ENCODE data around the gene NRDC. TPM values are rescaled to one million over a fixed set of nuclear protein-coding genes. Genes with fewer than 3 reads are reported as not detected.

NRDC gene
- polyA plus RNA-seq, 1 donor, result 97.3 TPM

GRCh38 chr1:51750729-51751128 lies 127.8 kb downstream of the NRDC start:
- no peaks in the 10 kb centered on the region for H3K27me3 ChIP-seq (ENCODE audit: control insufficient read depth, insufficient read depth, low read length)
- no CpG with 5 or more reads among the region's 1 CpG for WGBS (ENCODE audit: insufficient coverage, low lambda C conversion rate)
- no peaks in the 10 kb centered on the region for H3K4me1 ChIP-seq (ENCODE audit: control insufficient read depth, insufficient read depth, low read length)
- no peaks in the 10 kb centered on the region for H3K9me3 ChIP-seq (ENCODE audit: control insufficient read depth, low read depth, low read length)
- H3K36me3 ChIP-seq (ENCODE audit: control insufficient read depth, insufficient read depth, low read length), result peaks cover 22% of the 10 kb centered on the region
- no peak for DNase-seq
- H3K4me3 ChIP-seq (ENCODE audit: low read length), result no peak overlapping the region
- no peak overlapping the region for H3K27ac ChIP-seq (ENCODE audit: low read length)

DNA sequence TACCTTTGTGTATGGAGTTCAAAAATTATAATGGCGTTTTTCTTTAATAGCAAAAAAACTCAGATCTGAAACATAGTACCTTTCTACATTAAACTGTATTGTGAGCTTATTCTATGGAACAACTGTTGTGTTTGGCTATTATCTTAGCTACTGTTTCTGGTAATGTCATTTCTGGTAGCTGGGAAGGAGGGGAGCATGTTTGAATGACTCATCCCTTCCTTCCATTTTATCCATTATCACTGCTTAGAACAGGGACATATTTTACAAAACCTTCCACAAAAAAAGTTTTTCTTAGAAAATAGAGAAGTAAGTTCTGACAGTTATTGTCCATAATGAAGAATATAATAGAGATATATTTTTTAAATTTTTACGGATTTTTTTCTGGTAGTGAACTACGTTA lies 128.3 kb downstream of the NRDC start:
- Histone ChIP-seq H3K27me3 (ENCODE audit: control insufficient read depth, insufficient read depth, low read length) (no peaks in the 10 kb centered on the region), H3K9me3 (ENCODE audit: control insufficient read depth, low read depth, low read length) (no peaks in the 10 kb centered on the region), H3K4me1 (ENCODE audit: control insufficient read depth, insufficient read depth, low read length) (no peaks in the 10 kb centered on the region), H3K36me3 (ENCODE audit: control insufficient read depth, insufficient read depth, low read length) (peaks cover 20% of the 10 kb centered on the region), H3K27ac (ENCODE audit: low read length) (no peak overlapping the region), H3K4me3 (ENCODE audit: low read length) (no peak overlapping the region)
- 94% methylated on average over 3 of the region's 3 CpGs for WGBS (ENCODE audit: insufficient coverage, low lambda C conversion rate)
- no peak for DNase-seq

DNA sequence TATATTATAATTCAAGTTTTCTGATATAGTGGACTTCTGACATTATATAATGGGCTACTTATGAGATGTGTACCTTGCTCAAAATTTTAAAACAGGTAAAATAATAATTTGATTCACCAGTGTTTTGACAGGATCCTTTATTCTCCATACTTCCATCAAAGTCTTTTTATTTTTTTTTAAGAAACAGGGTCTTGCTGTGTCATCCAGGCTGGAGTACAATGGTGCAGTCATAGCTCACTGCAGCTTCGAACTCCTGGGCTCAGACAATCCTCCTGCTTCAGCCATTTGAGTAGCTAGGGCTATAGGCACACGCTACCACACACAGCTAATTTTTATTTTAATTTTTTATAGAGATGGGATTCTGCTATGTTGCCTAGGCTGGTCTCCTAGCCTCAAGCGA lies 129.4 kb downstream of the NRDC start:
- no CpG with 5 or more reads among the region's 3 CpGs for WGBS (ENCODE audit: insufficient coverage, low lambda C conversion rate)
- DNase-seq, result no peak
- no peaks in the 10 kb centered on the region for H3K9me3 ChIP-seq (ENCODE audit: control insufficient read depth, low read depth, low read length)
- H3K36me3 ChIP-seq (ENCODE audit: control insufficient read depth, insufficient read depth, low read length), result peaks cover 17% of the 10 kb centered on the region
- no peak overlapping the region for H3K27ac ChIP-seq (ENCODE audit: low read length)
- H3K4me1 ChIP-seq (ENCODE audit: control insufficient read depth, insufficient read depth, low read length), result no peaks in the 10 kb centered on the region
- H3K4me3 ChIP-seq (ENCODE audit: low read length), result no peak overlapping the region
- no peaks in the 10 kb centered on the region for H3K27me3 ChIP-seq (ENCODE audit: control insufficient read depth, insufficient read depth, low read length)

GRCh38 chr1:51745304-51745570 lies 133.3 kb downstream of the NRDC start:
- Histone ChIP-seq H3K4me1 (ENCODE audit: control insufficient read depth, insufficient read depth, low read length) (no peaks in the 10 kb centered on the region), H3K36me3 (ENCODE audit: control insufficient read depth, insufficient read depth, low read length) (peaks cover 5% of the 10 kb centered on the region), H3K4me3 (ENCODE audit: low read length) (no peak overlapping the region), H3K27me3 (ENCODE audit: control insufficient read depth, insufficient read depth, low read length) (no peaks in the 10 kb centered on the region), H3K9me3 (ENCODE audit: control insufficient read depth, low read depth, low read length) (no peaks in the 10 kb centered on the region), H3K27ac (ENCODE audit: low read length) (no peak overlapping the region)
- DNase-seq, result no peak

GRCh38 chr1:51744506-51745303 lies 133.8 kb downstream of the NRDC start:
- Histone ChIP-seq H3K27ac (ENCODE audit: low read length) (no peak overlapping the region), H3K4me3 (ENCODE audit: low read length) (no peak overlapping the region), H3K27me3 (ENCODE audit: control insufficient read depth, insufficient read depth, low read length) (no peaks in the 10 kb centered on the region), H3K36me3 (ENCODE audit: control insufficient read depth, insufficient read depth, low read length) (peaks cover 5% of the 10 kb centered on the region), H3K9me3 (ENCODE audit: control insufficient read depth, low read depth, low read length) (no peaks in the 10 kb centered on the region), H3K4me1 (ENCODE audit: control insufficient read depth, insufficient read depth, low read length) (no peaks in the 10 kb centered on the region)
- 93% methylated on average over 2 of the region's 4 CpGs for WGBS (ENCODE audit: insufficient coverage, low lambda C conversion rate)
- DNase-seq, result no peak

GRCh38 chr1:51741121-51741681 lies 137.3 kb downstream of the NRDC start:
- Histone ChIP-seq H3K4me1 (ENCODE audit: control insufficient read depth, insufficient read depth, low read length) (peaks cover 6% of the 10 kb centered on the region), H3K27me3 (ENCODE audit: control insufficient read depth, insufficient read depth, low read length) (no peaks in the 10 kb centered on the region), H3K36me3 (ENCODE audit: control insufficient read depth, insufficient read depth, low read length) (peaks cover 5% of the 10 kb centered on the region), H3K4me3 (ENCODE audit: low read length) (no peak overlapping the region), H3K9me3 (ENCODE audit: control insufficient read depth, low read depth, low read length) (no peaks in the 10 kb centered on the region), H3K27ac (ENCODE audit: low read length) (no peak overlapping the region)
- WGBS (ENCODE audit: insufficient coverage, low lambda C conversion rate), result no CpG with 5 or more reads among the region's 1 CpG
- DNase-seq, result no peak

GRCh38 chr1:51740652-51741051 lies 137.9 kb downstream of the NRDC start:
- no peak for DNase-seq
- WGBS (ENCODE audit: insufficient coverage, low lambda C conversion rate), result 95% methylated on average over 3 of the region's 3 CpGs
- Histone ChIP-seq H3K27ac (ENCODE audit: low read length) (no peak overlapping the region), H3K4me1 (ENCODE audit: control insufficient read depth, insufficient read depth, low read length) (peaks cover 6% of the 10 kb centered on the region), H3K4me3 (ENCODE audit: low read length) (no peak overlapping the region), H3K36me3 (ENCODE audit: control insufficient read depth, insufficient read depth, low read length) (peaks cover 5% of the 10 kb centered on the region), H3K9me3 (ENCODE audit: control insufficient read depth, low read depth, low read length) (no peaks in the 10 kb centered on the region), H3K27me3 (ENCODE audit: control insufficient read depth, insufficient read depth, low read length) (no peaks in the 10 kb centered on the region)

Other genes with a start within 250 kb of the NRDC start
- 4.1 TPM for gene RAB3B, start 112.0 kb upstream of the NRDC start, polyA plus RNA-seq
- 7.4 TPM for gene KTI12, start 155.1 kb upstream of the NRDC start, polyA plus RNA-seq
- gene TXNDC12, start 176.5 kb upstream of the NRDC start, polyA plus RNA-seq, result 39.9 TPM
- 39.6 TPM for gene BTF3L4, start 177.6 kb upstream of the NRDC start, polyA plus RNA-seq

Data from large intestine (tissue), 3 donors.